GM12801 (cell line): ENCODE results near the gene CYP1A1.

Source experiments
- CTCF ChIP-seq: IDR thresholded peaks from one replicate; pipeline ENCODE4 v1.5.1; 2011; ENCODE audit warnings: control low read depth; ENCODE audit not compliant: insufficient read length; ENCODE audit errors: extremely low read depth

The CYP1A1 gene

GRCh38 chr15:74767167-74768098 lies 42.1 kb upstream of the CYP1A1 start:
- no peak for TF ChIP-seq CTCF

DNA sequence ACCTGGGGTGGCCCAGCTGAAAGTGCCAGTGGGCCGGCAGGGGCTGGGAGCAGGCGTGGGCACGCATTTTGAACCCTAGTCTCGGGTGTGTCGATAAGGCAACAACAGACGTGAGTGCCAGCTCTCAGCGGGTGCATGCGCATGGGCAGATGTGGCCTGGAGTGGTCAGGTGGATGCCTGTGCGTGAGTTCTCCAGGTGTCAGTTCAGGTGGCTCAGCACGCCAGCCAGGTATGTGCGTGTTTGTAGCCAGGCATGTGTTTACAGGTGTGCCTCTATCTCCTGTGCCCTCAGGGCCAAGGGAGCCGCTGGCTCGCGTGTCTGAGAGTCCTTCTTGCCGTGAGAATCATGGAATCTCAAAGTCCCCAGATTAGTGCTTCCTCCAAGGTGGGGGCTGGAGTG lies 38.1 kb upstream of the CYP1A1 start:
- no peak for TF ChIP-seq CTCF

DNA sequence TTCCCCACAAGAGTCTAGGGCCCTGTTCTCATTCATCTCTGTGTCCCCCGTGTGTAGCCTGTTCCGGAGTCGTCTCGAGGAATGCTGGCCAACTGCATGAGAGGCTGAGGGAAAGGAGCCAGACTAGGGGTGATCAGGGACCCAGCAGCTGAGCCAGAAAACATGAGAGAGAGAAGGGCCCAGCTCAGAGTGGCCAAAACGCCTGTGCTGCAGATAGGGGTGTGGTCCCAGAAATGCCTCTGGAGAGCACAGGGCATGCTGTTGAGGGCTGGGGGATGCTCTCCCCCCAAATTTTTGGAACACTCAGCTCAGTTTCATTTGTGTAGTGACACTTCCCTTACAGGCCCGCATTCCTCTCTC lies 37.4 kb upstream of the CYP1A1 start:
- TF ChIP-seq CTCF: no peak

DNA sequence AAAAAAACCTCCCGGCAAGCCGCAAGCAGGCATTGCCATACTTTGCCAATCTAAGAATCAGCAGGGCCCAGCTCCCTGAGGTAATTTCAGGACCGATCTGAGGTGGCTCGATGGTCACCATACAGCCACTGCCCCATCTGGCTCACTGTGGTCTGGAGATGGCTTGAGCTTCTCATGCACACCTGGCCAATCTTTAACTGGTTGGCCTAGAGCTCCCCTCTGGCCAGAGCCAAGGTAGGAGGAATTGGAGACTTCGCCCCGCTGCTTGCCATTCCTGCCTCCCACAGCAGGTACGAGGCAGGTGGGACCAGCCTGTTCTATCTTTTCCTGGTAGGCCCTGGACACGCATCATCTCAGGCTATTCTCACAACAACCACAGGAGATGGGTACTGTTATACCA lies 33.4 kb upstream of the CYP1A1 start:
- no peak for TF ChIP-seq CTCF

DNA sequence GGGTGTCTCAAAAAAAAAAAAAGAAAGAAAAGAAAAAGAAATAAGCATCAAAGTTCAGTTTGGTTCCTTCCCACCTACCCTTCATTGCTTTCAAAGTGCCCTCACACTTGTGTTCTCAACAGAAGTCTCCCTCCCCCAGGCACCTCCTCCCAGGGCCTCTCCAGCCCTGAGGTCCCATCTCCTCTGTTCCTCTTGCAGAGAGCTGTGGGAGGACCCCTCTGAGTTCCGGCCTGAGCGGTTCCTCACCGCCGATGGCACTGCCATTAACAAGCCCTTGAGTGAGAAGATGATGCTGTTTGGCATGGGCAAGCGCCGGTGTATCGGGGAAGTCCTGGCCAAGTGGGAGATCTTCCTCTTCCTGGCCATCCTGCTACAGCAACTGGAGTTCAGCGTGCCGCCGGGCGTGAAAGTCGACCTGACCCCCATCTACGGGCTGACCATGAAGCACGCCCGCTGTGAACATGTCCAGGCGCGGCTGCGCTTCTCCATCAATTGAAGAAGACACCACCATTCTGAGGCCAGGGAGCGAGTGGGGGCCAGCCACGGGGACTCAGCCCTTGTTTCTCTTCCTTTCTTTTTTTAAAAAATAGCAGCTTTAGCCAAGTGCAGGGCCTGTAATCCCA lies 29.4 kb upstream of the CYP1A1 start:
- no peak for TF ChIP-seq CTCF

- TF ChIP-seq CTCF: no peak
Measured at GRCh38 chr15:74752531-74752930, 27.2 kb upstream of the CYP1A1 start.

DNA sequence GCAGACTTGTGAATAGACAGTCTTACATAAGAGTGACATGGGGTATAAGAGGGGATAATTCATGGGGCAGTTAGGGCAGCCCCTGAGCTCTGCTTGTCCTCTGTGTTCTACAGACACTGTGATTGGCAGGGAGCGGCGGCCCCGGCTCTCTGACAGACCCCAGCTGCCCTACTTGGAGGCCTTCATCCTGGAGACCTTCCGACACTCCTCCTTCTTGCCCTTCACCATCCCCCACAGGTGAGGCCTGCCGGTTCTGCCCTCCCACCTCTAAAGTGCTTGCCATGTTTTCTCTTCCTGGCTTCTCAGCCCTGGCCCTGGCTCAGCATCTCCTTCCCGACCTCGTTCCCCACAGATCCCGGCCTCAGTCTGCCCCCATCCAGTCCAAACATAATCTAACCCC lies 26.7 kb upstream of the CYP1A1 start:
- no peak for TF ChIP-seq CTCF
